GM19023 (cell line): ENCODE data around the gene SYNJ2.

Experiments
- ATAC-seq: cut with Tn5 transposase; IDR thresholded peaks from one replicate; pipeline ENCODE4 v1.9.1; 2021; ENCODE audit warnings: mild to moderate bottlenecking, moderate library complexity; ENCODE audit not compliant: unreplicated experiment

Gene SYNJ2

DNA sequence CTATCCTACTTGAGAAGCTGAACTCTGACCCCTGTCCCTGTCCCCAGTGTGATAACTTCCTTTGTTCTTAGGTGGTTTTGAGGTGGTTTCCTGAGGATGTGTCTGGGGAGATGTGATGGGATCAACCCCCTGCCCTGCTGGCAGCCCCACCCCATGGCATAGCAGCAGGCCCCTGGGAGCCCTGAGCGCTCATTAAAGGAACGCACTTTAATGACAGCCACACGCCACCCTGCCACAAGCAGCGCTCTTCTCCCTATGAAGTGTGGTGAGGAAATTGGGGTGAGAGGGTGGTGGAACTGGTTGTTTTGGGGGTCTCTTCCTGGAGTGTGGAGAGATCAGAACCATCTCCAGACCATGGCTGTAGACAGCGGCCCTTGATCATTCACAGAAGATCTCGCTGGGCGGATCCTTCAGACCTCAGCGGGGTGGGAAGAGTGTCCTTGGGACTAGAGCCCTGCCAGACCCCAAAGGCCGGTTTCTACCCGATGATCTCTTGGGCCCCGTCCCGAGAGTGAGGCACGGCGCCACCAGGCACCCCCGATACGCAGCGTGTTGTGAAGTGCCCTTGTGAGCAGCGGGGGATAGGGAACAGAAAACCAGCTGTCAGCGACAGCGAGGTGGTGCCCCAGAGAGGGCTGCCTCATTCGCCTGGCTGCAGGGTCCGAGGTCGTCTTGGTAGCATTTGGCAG, 45.4 kb downstream of the SYNJ2 start:
- ATAC-seq = no peak

DNA sequence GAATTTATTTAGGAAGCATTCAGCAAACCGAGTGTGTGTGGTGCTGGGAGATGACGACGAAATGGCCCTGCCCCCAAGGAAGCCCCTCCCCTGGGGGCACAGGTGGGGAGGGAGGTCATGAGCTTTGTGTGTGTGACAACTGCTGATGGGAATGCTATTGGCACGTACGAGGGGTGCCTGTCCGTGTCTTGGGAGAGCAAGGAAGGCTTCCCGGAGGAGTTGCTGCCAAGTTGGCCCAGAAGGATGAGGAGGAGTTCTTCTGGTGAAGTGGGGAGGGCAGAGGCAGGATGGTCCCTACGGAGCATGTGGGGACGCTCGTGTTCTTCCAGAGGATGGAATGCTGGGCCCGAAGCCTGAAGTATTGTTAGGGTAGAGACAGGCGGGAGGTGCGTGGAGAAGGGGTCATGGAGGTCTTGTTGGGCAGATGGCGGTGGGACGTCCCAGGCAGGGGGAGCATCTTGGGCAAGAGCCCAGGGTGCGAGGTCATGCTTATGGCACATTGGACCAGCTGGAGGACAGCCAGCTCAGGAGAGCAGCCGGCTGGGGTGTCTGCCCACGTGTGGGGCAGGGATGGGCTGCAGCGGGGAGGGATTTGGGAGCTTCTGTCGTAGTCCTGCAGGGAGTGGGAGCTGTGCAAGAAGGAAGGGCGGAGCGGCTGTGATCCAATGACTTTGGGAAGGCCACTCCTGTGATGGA, 46.1 kb downstream of the SYNJ2 start:
- ATAC-seq = no peak

DNA sequence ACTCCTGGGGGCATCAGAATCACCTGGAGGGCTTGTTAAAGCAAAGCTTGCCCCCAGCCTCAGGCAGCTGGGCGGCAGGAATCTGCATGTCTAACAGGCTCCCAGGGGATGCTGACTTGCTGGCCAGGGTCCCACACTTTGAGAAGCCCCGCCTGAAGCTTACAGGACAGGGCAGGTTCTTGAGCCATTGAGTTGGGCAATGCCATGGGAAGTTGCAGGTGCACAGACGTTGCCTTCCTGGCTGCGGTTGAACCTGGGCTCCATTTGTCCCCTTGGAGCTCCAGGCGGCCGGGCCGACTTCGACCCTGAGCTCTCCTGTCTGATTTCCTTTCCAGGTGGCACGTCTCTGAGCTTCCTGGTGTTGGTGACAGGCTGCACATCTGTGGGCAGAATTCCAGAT, 46.8 kb downstream of the SYNJ2 start:
- ATAC-seq = no peak

DNA sequence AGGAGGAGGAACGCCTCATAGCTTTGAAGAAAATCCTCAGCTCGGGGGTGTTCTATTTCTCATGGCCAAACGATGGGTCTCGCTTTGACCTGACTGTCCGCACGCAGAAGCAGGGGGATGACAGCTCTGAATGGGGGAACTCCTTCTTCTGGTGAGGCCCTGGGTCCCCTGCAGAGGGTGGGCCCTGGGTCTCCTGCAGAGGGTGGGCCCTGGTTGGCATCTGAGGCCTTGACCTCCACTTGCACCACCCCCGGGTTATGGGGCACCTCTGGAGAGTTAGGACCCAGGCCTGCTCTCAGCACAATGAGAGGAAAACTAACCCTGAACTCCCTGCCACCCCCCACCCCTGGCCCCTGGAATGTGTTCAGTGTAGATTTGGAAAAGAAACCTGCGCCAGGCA, 47.2 kb downstream of the SYNJ2 start:
- no peak for ATAC-seq

DNA sequence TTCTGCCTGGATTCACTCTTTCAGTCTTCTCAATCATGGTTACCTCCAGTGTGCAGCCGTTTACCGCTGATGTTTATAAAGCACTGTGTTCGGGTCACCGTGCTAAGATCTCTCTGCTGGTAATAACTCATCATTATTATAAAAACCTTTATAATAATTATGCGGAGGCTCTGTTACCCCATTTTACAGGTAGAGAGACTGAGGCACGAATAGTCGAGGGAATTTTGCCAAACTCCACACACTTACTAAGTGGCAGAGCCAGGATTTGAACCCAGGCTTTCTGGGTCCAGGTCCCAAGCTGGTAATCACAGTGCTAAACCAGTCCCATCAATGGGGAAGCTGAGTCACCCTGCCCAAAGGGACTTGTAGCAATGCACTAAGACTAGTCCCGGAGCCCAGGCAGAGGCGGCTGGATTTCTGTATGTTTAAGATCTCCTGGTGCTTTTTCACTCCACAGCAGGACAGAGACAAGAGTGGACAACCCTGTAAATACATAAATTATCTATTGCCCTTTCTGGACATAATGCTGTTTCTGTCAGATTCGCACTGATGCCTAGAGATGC, 48.1 kb downstream of the SYNJ2 start:
- ATAC-seq = no peak

DNA sequence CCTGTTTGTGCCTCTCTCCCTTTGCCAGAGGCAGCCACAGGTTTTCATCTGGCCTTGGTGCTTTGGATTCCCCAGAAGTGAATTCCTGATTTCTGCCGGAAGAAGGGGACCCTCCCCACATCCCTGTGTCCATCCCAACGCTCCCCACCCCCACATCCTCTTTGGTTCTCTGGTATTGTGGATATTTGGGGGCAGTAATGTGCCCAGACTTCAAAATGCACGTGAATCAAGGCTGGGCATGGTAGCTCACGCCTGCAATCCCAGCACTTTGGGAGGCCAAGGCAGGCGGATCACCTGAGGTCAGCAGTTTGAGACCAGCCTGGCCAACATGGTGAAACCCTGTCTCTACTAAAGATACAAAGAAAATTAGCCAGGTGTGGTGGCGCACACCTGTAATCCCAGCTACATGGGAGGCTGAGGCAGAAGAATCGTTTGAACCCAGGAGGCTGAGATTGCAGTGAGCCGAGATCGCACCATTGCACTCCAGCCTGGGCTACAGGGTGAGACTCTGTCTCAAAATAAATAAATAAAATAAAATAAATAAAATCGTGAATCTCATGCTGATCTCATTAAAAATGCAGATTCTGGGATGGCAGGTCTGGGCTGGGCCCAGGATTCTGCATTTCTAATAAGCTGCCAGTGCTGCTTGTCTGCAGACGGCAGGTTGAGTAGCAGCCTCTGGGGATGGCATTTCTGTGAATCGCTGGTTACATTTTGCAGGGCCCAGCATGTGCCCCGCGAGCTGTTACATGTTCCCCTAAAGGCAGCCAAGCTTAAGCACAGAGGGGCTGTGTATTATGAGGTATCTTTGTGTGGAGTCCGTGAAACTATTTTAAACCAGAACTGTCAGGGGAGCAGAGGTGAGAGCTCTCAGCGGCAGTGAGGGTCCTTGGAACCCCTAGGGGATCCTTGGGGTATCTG, 49.0 kb downstream of the SYNJ2 start:
- ATAC-seq = no peak

DNA sequence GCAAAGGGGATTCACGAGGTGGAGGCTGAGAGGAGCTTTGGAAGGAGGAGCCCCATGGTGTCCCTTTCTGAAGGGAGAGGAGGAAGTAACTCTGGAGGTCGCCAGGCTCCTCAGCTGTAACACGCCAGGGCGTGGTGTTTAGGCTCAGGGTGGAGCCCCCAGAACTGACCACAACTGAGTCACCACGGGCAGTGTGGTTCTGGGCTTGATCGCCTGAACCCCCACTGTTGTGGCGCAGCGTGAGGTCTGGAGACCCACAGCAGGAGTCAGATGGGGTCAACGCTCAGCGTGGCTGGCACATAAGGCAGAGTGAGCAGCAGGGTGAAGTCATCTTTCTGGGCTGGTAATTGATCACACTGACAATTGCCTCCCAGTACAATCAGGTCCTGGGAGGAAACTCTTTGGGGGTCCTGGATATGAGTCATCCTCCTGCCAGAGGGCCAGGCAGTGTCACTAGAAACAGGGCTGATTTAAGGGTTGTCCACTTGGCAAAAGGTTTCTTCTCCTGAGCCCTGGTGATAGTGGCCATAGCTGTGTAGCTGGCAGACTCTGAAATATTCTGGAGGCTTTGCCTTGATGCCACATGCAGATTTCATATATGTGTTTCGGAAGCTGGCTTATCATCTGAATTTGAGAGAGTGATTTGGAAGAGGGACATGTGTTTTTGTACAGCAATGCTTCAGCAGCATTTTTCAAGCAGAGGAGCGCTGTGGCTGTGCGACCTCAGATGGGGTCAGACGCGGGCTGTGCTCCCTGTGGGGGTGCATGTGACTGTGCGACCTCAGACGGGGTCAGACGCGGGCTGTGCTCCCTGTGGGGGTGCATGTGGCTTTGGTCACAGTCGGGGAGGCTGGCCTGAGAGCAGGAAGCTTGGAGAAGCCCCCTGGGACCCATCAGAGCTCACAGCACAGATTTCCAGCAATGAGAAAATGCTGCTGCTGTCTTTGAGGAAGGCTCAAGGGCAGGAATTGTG, 50.0 kb downstream of the SYNJ2 start:
- peak; percentile 50 for ATAC-seq

DNA sequence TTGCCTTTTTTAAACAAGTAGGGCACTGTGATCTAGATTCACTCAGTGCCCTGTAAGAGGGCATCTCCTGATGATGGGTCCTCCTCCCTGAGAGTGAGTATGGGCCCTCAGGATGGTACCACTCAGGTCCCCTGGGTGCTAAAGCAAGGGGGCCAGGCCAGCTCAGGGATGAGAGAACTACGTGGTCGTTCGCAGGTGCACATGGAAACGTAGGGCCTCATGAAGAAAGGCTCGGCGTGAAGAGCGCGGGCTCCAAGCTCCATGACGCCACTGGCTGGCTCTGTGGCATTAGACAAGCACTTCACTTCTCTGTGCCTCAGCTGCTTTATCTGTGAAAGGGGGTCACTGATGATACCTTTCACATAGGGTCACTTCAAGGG, 50.7 kb downstream of the SYNJ2 start:
- ATAC-seq = no peak

DNA sequence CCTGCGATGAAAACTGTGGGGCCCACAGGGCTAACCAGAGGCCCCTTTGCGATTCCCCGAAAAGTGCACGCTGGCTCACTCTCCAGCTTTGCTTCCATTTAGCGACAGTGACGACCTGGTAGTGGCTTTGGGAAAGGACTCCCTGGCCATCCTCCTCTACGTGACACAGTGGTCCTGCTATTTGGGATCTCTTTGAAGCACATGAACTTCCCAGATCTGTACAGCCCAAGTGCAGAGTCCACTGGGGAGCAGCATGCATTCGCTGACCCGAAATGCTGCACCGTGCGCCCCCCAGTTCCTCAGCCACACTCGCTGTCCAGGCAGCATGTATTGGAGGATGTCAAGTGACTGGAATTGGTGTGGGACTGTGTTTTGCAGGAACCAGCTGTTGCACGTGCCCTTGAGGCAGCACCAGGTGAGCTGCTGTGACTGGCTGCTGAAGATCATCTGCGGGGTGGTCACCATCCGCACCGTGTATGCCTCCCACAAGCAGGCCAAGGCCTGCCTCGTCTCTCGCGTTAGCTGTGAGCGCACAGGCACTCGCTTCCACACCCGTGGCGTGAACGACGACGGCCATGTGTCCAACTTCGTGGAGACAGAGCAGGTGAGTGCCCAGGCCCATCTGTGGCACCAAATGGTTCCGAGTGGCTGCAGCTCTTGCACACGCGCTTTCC, 51.6 kb downstream of the SYNJ2 start:
- no peak for ATAC-seq

DNA sequence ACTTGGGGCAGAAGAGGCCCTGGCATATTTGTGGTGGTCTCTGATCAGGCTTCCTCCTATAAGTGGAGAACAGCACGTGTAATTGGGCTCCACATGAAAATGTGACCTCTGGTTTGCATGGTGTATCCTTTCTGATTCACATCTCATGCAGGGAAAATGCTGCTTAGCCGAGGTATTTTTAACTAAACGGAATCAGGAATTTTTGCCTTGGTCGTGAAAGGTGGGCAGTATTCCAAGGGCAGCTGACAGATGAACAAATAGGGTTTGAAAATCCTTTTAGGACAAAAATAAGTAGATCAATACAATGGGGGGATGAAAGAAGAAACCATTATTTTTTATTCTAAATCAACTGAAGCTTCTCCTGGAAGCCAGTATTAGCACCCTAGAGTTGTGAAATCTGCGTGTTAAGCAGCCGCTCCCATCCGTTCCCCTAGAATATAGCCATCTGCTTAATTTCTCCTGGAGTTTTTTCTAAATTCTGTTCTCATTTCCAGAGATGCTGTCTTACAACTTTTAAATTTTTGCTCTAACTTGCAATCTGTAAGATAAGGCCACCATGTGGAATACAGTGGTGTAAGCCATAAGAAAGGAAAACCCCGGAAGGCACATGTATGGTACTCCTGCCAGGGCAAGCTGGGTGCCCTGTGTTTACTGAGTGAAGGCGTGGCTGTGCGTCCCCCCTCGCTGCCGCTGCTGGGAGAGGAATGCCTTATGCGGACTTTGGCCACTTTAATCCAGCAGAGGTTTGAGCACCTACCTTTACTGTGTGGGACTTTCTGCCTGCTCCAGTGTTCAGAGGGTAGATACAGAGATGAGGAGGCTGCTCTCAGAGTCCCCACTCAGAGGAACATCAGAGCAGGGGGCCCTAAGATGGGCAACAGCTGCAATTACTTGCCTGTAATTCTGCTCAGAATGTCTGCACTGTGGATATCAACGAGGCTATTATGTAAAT, 52.4 kb downstream of the SYNJ2 start:
- ATAC-seq = no peak

DNA sequence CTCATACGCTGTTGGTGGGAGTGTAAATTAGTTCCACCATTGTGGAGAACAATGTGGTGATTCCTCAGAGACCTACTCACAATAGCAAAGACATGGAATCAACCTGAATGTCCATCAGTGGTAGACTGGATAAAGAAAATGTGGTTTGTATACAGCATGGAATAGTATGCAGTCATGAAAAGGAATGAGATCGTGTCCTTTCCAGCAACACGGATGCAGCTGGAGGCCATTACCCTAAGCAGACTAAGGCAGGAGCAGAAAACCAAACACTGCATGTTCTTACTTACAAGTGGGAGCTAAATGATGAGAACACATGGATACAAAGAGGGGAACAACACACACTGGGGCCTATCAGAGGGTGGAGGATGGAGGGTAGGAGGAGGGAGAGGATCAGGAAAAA, 54.6 kb downstream of the SYNJ2 start:
- no peak for ATAC-seq

DNA sequence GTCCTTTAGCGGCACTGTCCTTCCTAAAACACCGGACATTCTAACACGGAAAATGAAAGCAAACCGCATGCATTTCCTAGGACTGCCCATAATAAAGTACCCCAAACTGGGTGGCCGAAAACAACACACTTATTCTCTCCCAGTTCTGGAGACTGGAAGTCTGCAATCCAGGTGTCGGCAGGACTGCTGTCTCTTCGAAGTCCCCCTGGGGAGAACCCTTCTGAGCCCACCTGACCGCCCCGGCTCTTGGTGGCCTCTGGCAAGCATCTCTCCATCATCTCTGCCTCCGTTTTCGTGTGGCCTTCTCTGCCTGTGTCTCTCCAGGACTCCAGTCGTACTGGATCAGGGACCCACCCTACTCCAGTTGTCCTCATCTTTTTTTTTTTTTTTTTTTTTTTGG, 55.4 kb downstream of the SYNJ2 start:
- no peak for ATAC-seq

DNA sequence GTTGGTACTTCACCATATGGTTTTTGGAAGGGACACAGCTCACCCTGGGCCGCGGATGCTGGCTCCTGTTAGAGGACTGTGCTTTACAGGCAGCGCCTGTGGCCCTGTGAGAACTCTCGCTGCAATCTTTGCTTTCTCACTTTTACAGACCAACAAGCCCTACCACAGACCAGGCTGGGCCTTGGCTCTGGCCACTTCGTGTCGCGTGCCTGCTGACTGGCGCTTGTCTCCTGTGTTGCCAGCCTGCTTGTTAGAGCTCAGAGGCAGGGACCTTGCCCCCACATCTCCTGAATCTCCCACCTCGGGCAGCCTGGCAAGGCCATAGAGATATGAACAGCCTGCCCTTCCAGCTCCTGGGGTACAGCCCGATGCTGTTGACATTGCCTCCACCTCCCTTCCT, 56.1 kb downstream of the SYNJ2 start:
- no peak for ATAC-seq

DNA sequence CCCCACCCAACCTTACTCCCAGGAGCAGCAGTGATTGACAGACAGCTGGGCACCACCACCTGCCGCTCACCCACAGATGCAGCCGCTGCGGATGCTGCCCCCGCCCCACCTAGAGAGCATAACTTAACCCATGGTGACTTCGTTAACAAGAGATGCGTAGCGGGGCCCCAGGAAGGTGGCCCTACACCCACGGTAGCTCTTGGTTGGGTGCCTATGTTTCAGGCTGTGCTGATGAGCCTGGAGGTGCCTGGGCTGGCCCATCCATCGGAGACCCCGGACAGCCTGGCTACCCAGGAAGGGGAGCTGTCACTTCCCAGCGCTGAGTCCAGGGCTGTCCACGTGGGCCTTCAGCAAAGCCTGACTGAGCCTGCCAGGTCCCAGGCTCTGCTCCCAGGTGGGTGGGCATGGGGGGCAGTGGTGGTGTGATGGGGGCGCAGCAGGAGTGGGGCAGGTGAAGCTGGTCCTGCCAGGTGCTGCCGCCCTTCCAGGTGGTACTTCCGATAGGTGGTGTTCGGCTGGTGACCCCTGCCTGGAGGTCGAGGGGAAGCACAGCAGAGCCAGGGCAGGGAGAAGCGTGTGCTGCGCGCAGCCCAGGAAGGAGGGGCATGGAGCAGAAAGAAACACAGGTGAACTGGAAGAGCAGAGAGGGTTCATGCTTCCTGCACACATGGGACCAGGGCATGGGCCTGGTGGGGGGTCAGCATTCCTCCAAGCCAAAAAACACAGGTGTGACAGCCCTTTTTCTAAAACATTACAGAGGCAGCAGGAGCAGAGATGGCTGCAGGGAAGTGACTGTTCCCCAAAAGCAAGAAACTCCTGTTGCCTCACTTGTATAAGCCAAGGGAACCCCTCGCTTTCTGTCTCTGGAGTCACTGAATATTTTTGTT, 56.9 kb downstream of the SYNJ2 start:
- ATAC-seq = no peak

DNA sequence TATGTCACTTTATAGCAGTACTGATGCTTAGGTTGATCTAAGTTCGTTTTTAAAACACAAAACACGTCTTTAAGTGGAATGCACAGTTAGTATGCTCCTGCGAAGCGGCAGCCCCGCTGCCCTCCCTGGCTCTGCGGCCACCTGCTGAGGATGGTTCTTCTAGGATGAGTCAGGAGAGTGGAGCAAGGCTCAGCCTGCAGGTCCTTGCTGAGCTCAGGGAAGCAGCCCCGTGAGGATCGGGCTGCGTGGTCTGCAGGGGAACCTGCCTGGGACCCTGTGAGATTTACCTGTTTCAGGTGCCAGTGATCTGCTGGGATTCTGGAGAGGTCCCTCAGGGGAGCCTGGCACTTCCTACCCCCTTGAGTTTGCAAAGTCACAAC, 57.5 kb downstream of the SYNJ2 start:
- no peak for ATAC-seq

DNA sequence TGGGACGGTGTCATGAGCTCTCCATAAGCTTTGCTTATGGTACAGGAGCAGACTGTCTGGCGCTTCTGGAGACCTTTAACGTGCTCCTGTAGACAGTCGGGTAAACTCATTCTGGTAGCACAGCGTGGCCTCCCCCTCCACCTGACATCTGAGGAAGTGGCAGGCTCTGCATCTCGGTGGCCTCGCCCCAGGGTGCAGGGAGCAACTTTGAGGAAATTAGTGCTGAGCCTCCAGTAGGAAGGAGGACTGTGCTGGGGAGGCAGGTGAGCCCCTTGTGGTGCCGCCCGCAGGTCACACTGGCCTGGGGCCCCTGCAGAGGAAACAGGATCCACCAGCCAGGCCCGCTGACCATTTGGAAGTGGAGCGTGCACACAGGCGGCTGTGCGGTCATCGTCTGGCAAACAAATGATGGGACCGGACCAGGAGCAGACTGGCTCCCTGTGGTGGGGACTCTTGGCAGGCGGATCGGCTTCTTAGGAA, 57.9 kb downstream of the SYNJ2 start:
- ATAC-seq = no peak

DNA sequence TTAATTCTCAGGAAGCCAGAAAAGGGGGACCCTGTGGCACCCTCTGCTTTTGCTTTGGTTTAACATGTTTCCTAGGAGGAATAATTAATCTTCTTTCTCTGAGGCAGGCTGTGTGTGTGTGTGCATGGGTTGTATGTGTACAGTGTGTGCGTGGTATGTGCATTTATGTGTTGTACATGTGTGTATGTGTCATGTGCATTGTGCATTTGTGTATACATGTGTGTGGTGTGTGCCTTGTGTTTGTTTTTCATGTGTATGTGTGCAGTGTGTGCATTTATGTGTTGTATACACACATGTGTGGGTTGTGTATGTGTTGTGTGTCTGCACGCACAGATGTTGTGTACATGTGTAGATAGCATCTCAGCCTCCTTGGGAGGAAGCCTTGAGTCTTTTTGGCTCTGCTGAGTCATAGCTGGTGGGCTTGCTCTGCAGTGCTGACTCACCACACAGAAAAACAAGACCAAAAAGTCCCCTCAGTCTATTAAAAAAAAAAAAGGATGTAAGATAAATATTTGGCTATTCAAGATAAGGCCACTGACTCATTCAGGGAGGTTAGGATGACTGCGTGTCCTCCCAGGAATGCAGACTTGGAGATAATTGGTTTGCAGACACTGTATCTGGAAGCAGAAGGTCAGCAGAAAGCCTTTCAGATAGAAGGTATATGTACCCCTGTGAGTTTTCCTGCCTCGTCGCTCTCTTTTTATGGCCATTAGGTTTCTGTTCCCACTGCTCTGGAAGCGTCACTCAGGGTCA, 58.6 kb downstream of the SYNJ2 start:
- peak; percentile 62 for ATAC-seq
